Measurements from ENCODE around the gene PCIF1.
"Not testable (repeated sequence)": the region's sequence is repeated elsewhere in the genome, so short reads cannot be mapped to it uniquely, and the experiment has no call there.

Gene PCIF1

GRCh38 chr20:45968801-45969711 lies 34.6 kb downstream of the PCIF1 start:
- DNase-seq: peak; percentile 14

GRCh38 chr20:45969712-45970634 lies 35.5 kb downstream of the PCIF1 start:
- DNase-seq: peak; percentile 24

GRCh38 chr20:45970646-45971424 lies 36.4 kb downstream of the PCIF1 start:
- peak; percentile 52 for DNase-seq

GRCh38 chr20:45971425-45971674 lies 36.9 kb downstream of the PCIF1 start:
- DNase-seq: no peak

GRCh38 chr20:45971675-45972499 lies 37.4 kb downstream of the PCIF1 start, which contains the start of gene ZNF335:
ZNF335 (minus strand) TSS chr20:45972203; CDS start chr20:45971410, 793 bp downstream.
- DNase-seq: peak; percentile 98

- DNase-seq: no peak
These were observed 38.2 kb downstream of the PCIF1 start for GRCh38 chr20:45972500-45973183.

GRCh38 chr20:45974896-45975565 lies 40.5 kb downstream of the PCIF1 start:
- DNase-seq: no peak

- DNase-seq: no peak
These were observed 41.2 kb downstream of the PCIF1 start for GRCh38 chr20:45975686-45976085.

- no peak for DNase-seq
These were observed 41.6 kb downstream of the PCIF1 start for GRCh38 chr20:45976086-45976485.

- DNase-seq: no peak
These were observed 46.8 kb downstream of the PCIF1 start for GRCh38 chr20:45981261-45981660.

GRCh38 chr20:45983279-45983743 lies 48.8 kb downstream of the PCIF1 start:
- DNase-seq: no peak

GRCh38 chr20:45985573-45985972 lies 51.1 kb downstream of the PCIF1 start:
- DNase-seq: no peak

- DNase-seq: peak; percentile 70
These were observed 52.8 kb downstream of the PCIF1 start for GRCh38 chr20:45987108-45987780.

GRCh38 chr20:45988830-45989229 lies 54.3 kb downstream of the PCIF1 start:
- DNase-seq: not testable (repeated sequence)

GRCh38 chr20:45991616-45992015 lies 57.1 kb downstream of the PCIF1 start:
- no peak for DNase-seq

GRCh38 chr20:45993197-45993951 lies 58.9 kb downstream of the PCIF1 start:
- DNase-seq: no peak

- no peak for DNase-seq
These were observed 60.4 kb downstream of the PCIF1 start for GRCh38 chr20:45994761-45995493.

- DNase-seq: not testable (repeated sequence)
These were observed 61.1 kb downstream of the PCIF1 start for GRCh38 chr20:45995495-45996097.
